Stimulated activated CD4-positive, alpha-beta T cell treated with anti-CD3 and anti-CD28 coated beads, TNF-alpha, amount 100 ng/mL, for 1 hour (primary cell): ENCODE results near the gene R3HDML.
"Not testable (repeated sequence)": the region's sequence is repeated elsewhere in the genome, so short reads cannot be mapped to it uniquely, and the experiment has no call there.

ENCODE experiments used
- DNase-seq, 3 donors: peaks; one replicate each; pipeline ENCODE4 v3.0.0-alpha.2; 2020; ENCODE audit warnings: low read depth in 3 of 3, low spot score in 1 of 3

The R3HDML gene, protein sequence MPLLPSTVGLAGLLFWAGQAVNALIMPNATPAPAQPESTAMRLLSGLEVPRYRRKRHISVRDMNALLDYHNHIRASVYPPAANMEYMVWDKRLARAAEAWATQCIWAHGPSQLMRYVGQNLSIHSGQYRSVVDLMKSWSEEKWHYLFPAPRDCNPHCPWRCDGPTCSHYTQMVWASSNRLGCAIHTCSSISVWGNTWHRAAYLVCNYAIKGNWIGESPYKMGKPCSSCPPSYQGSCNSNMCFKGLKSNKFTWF

GRCh38 chr20:44336725-44337380 lies at the start of gene R3HDML:
Gene R3HDML (plus strand): TSS chr20:44337043. CDS start chr20:44337158, 115 bp downstream.
- DNase-seq, result no peak

- DNase-seq, result no peak
Measured at GRCh38 chr20:44287272-44288097, 49.4 kb upstream of the R3HDML start.

GRCh38 chr20:44288252-44288651 lies 48.6 kb upstream of the R3HDML start:
- no peak for DNase-seq

DNA sequence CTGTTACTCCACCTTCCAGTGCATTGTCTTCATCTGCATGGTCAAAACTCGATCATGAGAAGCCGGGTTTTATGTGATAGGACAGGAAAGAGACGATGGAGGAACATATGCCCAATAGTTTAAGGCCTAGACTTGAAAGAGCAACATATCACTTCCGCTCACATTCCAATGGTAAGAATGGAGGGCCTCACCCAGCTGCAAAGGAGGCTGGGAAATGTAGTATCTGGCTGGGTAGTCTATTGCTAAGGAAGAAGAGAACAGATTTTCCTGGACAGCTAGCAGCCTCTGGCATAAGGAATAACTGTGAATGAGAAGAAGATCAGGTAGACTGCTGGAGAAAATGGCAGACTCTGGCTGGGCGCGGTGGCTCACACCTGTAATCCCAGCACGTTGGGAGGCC lies 45.1 kb upstream of the R3HDML start:
- DNase-seq, result no peak

GRCh38 chr20:44296011-44296410 lies 40.8 kb upstream of the R3HDML start:
- no peak for DNase-seq

DNA sequence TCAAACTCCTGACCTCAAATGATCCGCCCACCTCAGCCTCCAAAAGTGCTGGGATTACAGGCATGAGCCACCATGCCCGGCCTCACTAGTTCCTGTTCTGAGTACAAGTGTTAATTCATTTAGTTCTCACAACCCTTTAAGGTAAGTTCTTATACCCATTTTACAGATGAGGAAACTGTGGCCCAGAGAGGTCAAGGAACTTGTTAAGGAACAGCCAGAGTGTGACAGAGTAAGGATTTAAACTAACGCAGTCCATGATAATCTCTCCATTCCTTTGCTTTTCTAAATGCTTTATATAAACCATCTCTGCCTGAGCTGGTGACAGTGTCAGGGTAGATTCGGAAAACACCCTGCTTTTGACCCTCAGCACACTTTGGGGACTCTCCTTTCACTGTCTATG lies 39.1 kb upstream of the R3HDML start:
- no peak for DNase-seq

DNA sequence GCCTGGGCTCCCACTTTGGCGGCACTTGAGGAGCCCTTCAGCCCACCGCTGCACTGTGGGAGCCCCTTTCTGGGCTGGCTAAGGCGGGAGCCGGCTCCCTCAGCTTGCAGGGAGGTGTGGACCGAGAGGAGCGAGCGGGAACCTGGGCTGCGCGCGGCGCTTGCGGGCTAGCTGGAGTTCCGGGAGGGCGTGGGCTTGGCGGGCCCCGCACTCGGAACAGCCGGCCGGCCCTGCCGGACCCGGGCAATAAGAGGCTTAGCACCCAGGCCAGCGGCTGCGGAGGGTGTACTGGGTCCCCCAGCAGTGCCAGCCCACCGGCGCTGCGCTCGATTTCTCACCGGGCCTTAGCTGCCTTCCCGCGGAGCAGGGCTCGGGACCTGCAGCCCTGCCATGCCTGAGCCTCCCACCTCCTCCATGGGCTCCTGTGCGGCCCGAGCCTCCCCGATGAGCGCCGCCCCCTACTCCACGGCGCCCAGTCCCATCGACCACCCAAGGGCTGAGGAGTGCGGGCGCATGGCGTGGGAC lies 37.8 kb upstream of the R3HDML start:
- not testable (repeated sequence) for DNase-seq

DNA sequence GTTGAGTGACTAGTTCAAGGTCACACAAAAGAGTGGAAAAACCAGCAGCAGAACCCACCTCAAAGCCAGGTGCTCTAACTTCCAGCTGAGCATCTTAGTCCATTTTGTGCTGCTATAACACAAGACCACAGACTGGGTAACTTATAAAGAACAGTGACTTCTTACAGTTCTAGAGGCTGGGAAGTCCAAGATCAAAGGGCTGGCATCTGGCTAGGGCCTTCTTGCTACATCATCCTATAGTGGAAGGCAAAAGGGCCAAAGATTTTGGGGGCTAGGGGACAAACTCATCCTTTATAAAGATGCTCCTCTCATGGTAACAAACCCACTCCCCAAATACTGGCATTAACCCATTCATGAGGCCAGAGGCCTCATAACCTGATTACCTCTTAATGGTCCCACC lies 35.6 kb upstream of the R3HDML start:
- no peak for DNase-seq

- no peak for DNase-seq
Measured at GRCh38 chr20:44302026-44302669, 34.7 kb upstream of the R3HDML start.

GRCh38 chr20:44302736-44303135 lies 34.1 kb upstream of the R3HDML start:
- DNase-seq, result no peak

DNA sequence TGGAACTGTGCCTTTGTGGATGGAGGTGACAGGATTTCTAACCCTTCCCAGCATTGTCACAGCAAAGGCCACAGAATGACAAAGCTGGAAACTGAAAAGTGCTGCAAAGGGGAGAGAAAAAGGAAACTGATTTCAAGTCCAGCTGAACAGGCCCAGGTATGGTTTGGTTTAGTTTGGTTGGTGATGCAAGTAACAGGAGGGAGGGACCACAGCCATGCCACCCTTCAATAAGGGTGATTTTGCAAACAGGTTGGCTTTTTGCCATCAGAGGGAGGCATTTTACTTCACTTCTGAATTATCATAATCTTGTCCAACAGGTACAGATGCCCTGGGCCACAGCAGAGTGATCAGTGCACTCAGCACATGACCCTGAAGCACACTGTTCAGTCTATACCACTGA lies 32.5 kb upstream of the R3HDML start:
- no peak for DNase-seq

- DNase-seq, result no peak
Measured at GRCh38 chr20:44306927-44307326, 29.9 kb upstream of the R3HDML start.

DNA sequence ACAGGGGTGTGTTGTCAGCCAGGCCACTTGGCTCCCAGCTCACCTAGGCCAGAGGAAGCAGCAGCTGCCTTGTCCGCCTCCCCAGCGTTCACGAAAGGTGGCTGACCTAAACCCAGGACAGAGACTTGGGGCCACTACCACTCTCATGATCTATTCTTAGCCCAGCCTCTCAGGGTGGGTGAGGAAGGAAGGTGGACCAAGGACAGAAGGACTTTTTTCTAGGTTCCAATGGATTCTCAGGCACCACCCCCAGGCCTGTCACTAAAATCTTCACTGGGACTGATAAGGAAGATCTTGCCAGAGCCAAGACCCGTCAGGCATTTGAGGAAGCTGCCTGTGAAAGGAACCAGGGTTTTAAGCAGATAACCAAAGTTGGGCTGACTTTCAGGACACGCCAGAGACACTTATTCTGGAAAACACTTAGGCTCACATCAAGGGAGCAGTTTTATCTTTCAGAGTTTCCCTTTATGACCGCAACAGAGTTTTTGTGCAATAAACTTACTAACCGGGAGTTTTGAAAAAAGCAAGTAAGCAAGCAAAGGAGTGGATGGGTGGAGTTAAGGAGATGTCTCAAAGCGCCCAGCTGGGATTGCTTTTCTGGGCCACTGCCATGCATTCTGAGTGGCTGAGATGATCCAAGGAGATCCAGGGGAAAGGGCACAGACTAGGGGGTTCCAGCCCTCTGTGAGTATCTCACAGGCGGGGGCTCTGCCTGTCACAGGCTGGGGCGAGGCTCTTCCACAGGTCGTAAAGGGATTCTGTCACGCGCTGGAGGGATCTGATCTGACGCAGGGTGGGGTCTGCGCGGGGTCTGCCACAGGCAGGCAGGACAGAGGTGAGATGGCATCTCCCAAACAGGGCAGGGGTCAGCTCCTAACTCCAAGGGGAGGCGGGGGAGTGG lies 26.8 kb upstream of the R3HDML start:
- no peak for DNase-seq

DNA sequence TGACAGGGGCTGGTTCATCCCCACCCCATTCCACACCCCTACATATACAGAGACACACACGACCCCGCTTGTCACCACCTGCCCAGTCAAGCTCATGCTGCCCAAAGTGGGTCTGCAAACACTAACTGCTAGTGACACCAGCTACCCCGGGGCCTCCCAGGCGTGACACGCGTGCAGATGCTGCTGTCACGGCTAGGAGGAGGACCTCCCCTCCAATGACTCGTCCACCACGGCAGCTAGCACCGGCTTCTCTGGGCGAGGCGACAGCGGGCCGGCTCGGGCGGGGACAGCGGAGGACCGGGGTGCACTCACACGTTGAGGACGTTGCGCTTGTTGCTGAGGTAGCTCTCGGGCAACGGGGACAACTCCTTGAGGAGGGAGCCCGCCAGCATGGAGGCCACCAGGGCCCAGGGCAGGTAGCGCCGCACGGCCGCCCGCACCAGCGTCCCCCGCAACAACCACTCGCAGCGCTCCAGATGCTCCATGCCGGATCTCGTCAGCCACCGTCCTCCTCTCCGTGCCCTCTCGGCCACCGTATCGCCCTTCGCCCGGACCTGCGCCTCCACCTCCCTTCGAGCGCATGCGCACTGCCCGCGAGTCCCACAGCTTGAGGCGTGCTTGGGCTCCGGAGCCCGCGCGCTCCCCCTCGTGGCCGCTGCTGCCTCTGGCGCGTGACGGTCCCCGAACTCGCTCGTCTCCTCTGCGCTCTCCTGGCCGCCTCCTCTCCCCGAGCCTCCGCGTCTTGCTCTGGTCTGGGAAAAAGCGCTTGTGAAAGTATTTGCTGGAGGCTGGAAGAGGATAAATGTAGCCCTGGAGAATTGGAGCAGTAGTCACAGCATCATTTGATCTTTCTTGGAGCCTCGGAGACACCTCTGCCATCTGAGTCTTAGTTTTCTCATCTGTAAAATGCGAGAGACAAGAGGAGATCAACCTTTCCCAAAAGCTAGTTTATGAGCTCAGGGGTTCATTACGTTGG lies 25.9 kb upstream of the R3HDML start, which contains the start of gene FITM2:
Gene FITM2, minus strand, starts transcription at position 539 of the 976 bp plus-strand sequence. Its CDS starts 54 bp downstream, at position 485.
- peak; percentile 97 to 98 (median 97) for DNase-seq

GRCh38 chr20:44314870-44315269 lies 22.0 kb upstream of the R3HDML start:
- no peak for DNase-seq

- no peak for DNase-seq
Measured at GRCh38 chr20:44319839-44320422, 16.9 kb upstream of the R3HDML start.

DNA sequence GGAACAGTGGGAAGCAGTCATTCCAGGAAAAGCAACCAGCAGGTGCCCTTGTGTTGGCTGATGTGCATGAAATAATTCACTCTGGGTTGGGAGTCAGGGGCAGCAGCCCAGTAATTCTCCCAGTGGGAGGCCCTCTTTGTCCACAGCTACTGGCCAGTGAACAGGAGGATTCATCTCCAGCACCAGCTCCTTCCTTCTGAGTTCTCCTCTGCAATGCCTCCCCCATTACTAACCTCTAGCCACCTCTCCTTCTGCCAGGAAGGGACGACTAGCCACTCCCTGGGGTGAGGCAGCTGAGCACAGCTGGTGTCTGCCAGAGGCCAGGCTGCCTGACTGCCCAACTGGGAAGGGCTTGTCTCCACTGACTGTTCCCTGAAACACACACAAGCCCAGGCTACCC lies 12.5 kb upstream of the R3HDML start:
- DNase-seq, result no peak

- peak in 1 of 3 donors; percentile 14 for DNase-seq
Measured at GRCh38 chr20:44326391-44327159, 10.3 kb upstream of the R3HDML start.
